ENCODE measurements around the gene GPR78. TPM values are rescaled to one million over a fixed set of nuclear protein-coding genes. Genes with fewer than 3 reads are reported as not detected.

Gene GPR78
- total RNA-seq, 1 experiment from 2014 or later = 5.7 TPM

GRCh38 chr4:8582016-8582415 lies 1.8 kb downstream of the GPR78 start:
- no peaks in the 10 kb centered on the region for H3K36me3 Mint-ChIP-seq
- H3K27me3 Mint-ChIP-seq (ENCODE audit: low read depth) = peaks cover 50% of the 10 kb centered on the region
- no peak overlapping the region for H3K27ac Mint-ChIP-seq
- no peak overlapping the region for H3K4me3 Mint-ChIP-seq
- peaks cover 32% of the 10 kb centered on the region for H3K4me1 Mint-ChIP-seq
- DNase-seq (ENCODE audit: low spot score) (no peak), ATAC-seq (no peak)
- CTCF ChIA-PET = interaction anchor here (1.4 to 1.6 kb wide), 2 partner anchors 10 to 25 kb away, joined by 3 to 8 read pairs; partner anchors contain the start of gene CPZ
- H3K9me3 Mint-ChIP-seq = no peaks in the 10 kb centered on the region
- TF ChIP-seq SOX15 (CRISPR knock-in tag; IDR thresholded peaks at IDR 0.05) = no peak
- TF ChIP-seq SMAD4 (CRISPR knock-in tag; IDR thresholded peaks at IDR 0.05) = no peak
- TF ChIP-seq ELF4 (CRISPR knock-in tag; IDR thresholded peaks at IDR 0.05; ENCODE audit: low read depth) = no peak
- TF ChIP-seq ZNF138 (CRISPR knock-in tag; conservative IDR thresholded peaks at IDR 0.05) = no peak
- no peak for TF ChIP-seq ZNF671 (CRISPR knock-in tag; IDR thresholded peaks at IDR 0.05)
- no peak for TF ChIP-seq MXD4 (CRISPR knock-in tag; IDR thresholded peaks at IDR 0.05; ENCODE audit: borderline replicate concordance)
- no peak for TF ChIP-seq CTCF (IDR thresholded peaks at IDR 0.05)
- no peak for TF ChIP-seq PREB (CRISPR knock-in tag; IDR thresholded peaks at IDR 0.05; ENCODE audit: borderline replicate concordance)
- TF ChIP-seq FOXJ3 (CRISPR knock-in tag; IDR thresholded peaks at IDR 0.05; ENCODE audit: borderline replicate concordance) = no peak
- TF ChIP-seq NFYB (CRISPR knock-in tag; conservative IDR thresholded peaks at IDR 0.05; ENCODE audit: low read depth) = no peak
- TF ChIP-seq CREM (CRISPR knock-in tag; IDR thresholded peaks at IDR 0.05) = no peak
- no peak for TF ChIP-seq HMGXB4 (CRISPR knock-in tag; IDR thresholded peaks at IDR 0.05)
- POLR2A ChIA-PET = interaction anchor here (0.6 kb wide), 1 partner anchor 26 kb away, joined by 3 read pairs; no protein-coding TSS in a partner anchor

GRCh38 chr4:8582436-8582835 lies 2.2 kb downstream of the GPR78 start:
- POLR2A ChIA-PET = no interaction called here
- DNase-seq (ENCODE audit: low spot score) (peak; percentile 6), ATAC-seq (no peak)
- Mint-ChIP-seq H3K27ac (no peak overlapping the region), H3K36me3 (no peaks in the 10 kb centered on the region), H3K27me3 (ENCODE audit: low read depth) (peaks cover 48% of the 10 kb centered on the region), H3K4me1 (peaks cover 29% of the 10 kb centered on the region), H3K9me3 (no peaks in the 10 kb centered on the region), H3K4me3 (no peak overlapping the region)
- no peak for TF ChIP-seq KAT7 (CRISPR knock-in tag; IDR thresholded peaks at IDR 0.05; ENCODE audit: borderline replicate concordance)
- TF ChIP-seq PREB (CRISPR knock-in tag; IDR thresholded peaks at IDR 0.05; ENCODE audit: borderline replicate concordance) = no peak
- TF ChIP-seq NFYB (CRISPR knock-in tag; conservative IDR thresholded peaks at IDR 0.05; ENCODE audit: low read depth) = no peak
- no peak for TF ChIP-seq ZNF416 (CRISPR knock-in tag; IDR thresholded peaks at IDR 0.05)
- no peak for TF ChIP-seq SMAD3 (CRISPR knock-in tag; IDR thresholded peaks at IDR 0.05; ENCODE audit: borderline replicate concordance)
- TF ChIP-seq ZNF512 (CRISPR knock-in tag; IDR thresholded peaks at IDR 0.05; ENCODE audit: borderline replicate concordance) = no peak
- no peak for TF ChIP-seq AFF4 (CRISPR knock-in tag; IDR thresholded peaks at IDR 0.05; ENCODE audit: borderline replicate concordance)
- CTCF ChIA-PET = interaction anchor here (1.4 to 1.6 kb wide), 2 partner anchors 10 to 25 kb away, joined by 3 to 8 read pairs; partner anchors contain the start of gene CPZ
